NOMO-1 treated with dmso at 0.1 percent for 144 hours (cell line): ENCODE data around the gene OPN3.
"Not testable (repeated sequence)": the region's sequence is repeated elsewhere in the genome, so short reads cannot be mapped to it uniquely, and the experiment has no call there.

Experiments used
- DNase-seq: peaks from one replicate; lab custom pipeline; 2025; ENCODE audit not compliant: unreplicated experiment; lab: John Stamatoyannopoulos, UW

The OPN3 gene

GRCh38 chr1:241640149-241640866 lies at the start of gene OPN3, which contains the start of gene CHML:
Gene OPN3 (minus strand): TSS chr1:241640369. CDS start chr1:241640254, 115 bp downstream.
Gene CHML (minus strand): TSS chr1:241640369. CDS start chr1:241635766, 4,603 bp downstream.
- DNase-seq, result peak; percentile 70

GRCh38 chr1:241688940-241689368 lies 48.8 kb upstream of the OPN3 start:
- DNase-seq, result no peak

- DNase-seq, result no peak
These were observed 43.9 kb upstream of the OPN3 start for GRCh38 chr1:241684108-241684507.

- DNase-seq, result no peak
These were observed 42.8 kb upstream of the OPN3 start for GRCh38 chr1:241682921-241683320.

- not testable (repeated sequence) for DNase-seq
These were observed 41.8 kb upstream of the OPN3 start for GRCh38 chr1:241681861-241682448.

GRCh38 chr1:241679961-241680360 lies 39.8 kb upstream of the OPN3 start:
- DNase-seq, result no peak

GRCh38 chr1:241679404-241679803 lies 39.2 kb upstream of the OPN3 start:
- DNase-seq, result no peak

- DNase-seq, result no peak
These were observed 38.4 kb upstream of the OPN3 start for GRCh38 chr1:241678536-241678935.

- no peak for DNase-seq
These were observed 37.0 kb upstream of the OPN3 start for GRCh38 chr1:241677201-241677600.

- DNase-seq, result no peak
These were observed 35.8 kb upstream of the OPN3 start for GRCh38 chr1:241675983-241676382.

GRCh38 chr1:241674805-241675384 lies 34.7 kb upstream of the OPN3 start:
- DNase-seq, result no peak

GRCh38 chr1:241672301-241672700 lies 32.1 kb upstream of the OPN3 start:
- DNase-seq, result no peak

GRCh38 chr1:241666419-241666818 lies 26.2 kb upstream of the OPN3 start:
- DNase-seq, result no peak

- DNase-seq, result no peak
These were observed 20.3 kb upstream of the OPN3 start for GRCh38 chr1:241660424-241660972.

GRCh38 chr1:241659016-241659415 lies 18.8 kb upstream of the OPN3 start:
- not testable (repeated sequence) for DNase-seq

- DNase-seq, result no peak
These were observed 18.1 kb upstream of the OPN3 start for GRCh38 chr1:241658081-241658793.

GRCh38 chr1:241654641-241655040 lies 14.5 kb upstream of the OPN3 start:
- DNase-seq, result no peak

- no peak for DNase-seq
These were observed 13.8 kb upstream of the OPN3 start for GRCh38 chr1:241654019-241654418.

- DNase-seq, result no peak
These were observed 11.8 kb upstream of the OPN3 start, which contains the start of gene WDR64 for GRCh38 chr1:241652012-241652411. Gene WDR64 (plus strand): TSS chr1:241652281. CDS start chr1:241652485, 204 bp downstream.

- no peak for DNase-seq
These were observed 8.0 kb upstream of the OPN3 start for GRCh38 chr1:241648159-241648558.

GRCh38 chr1:241647658-241648057 lies 7.5 kb upstream of the OPN3 start:
- DNase-seq, result no peak
